ENCODE results near the gene DNM3. TPM values are rescaled to one million over a fixed set of nuclear protein-coding genes. Genes with fewer than 3 reads are reported as not detected.
A peak's percentile ranks its signal among the peaks of the same experiment; 100 is the strongest.

DNM3 gene
- polyA plus RNA-seq, 1 donor (not counting 4 experiments of a cell fraction or from before 2014, with no cell fraction given), result 2.0 TPM

DNA sequence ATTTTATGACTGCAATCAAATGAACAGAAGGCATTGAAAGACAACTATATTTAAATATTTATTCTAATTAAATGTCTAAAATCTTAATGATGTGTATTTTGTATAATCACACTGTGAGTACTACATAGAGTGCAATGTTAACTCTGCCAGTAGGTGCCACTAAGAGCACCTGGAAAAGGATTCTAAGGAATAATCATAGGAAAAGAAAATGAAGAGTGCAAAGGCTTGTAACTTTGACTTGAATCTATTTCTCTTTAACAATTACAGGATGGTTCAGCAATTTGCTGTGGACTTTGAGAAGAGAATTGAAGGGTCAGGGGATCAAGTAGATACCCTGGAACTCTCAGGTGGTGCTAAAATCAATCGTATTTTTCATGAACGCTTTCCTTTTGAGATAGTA is 200.4 kb downstream of the DNM3 start:
- no peak overlapping the region for H3K4me2 ChIP-seq (ENCODE audit: control insufficient read depth, extremely low read depth, insufficient read depth, low read depth, low read length)
- H4K20me1 ChIP-seq (ENCODE audit: control insufficient read depth, extremely low read depth, insufficient read depth, low read length), result no peaks in the 10 kb centered on the region
- TF ChIP-seq EZH2 (IDR thresholded peaks at IDR 0.05; ENCODE audit: low read length), result no peak
- TF ChIP-seq, protein P1, sequence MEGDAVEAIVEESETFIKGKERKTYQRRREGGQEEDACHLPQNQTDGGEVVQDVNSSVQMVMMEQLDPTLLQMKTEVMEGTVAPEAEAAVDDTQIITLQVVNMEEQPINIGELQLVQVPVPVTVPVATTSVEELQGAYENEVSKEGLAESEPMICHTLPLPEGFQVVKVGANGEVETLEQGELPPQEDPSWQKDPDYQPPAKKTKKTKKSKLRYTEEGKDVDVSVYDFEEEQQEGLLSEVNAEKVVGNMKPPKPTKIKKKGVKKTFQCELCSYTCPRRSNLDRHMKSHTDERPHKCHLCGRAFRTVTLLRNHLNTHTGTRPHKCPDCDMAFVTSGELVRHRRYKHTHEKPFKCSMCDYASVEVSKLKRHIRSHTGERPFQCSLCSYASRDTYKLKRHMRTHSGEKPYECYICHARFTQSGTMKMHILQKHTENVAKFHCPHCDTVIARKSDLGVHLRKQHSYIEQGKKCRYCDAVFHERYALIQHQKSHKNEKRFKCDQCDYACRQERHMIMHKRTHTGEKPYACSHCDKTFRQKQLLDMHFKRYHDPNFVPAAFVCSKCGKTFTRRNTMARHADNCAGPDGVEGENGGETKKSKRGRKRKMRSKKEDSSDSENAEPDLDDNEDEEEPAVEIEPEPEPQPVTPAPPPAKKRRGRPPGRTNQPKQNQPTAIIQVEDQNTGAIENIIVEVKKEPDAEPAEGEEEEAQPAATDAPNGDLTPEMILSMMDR (optimal IDR thresholded peaks at IDR 0.05 in 1 of 3, IDR thresholded peaks at IDR 0.05 in 1 of 3, conservative IDR thresholded peaks at IDR 0.05 in 1 of 3; ENCODE audit: extremely low read depth in 1 of 3, insufficient read depth in 2 of 3, low read length in 3 of 3), result peak in 2 of 3 experiments; percentile 20 to 23
- no peaks in the 10 kb centered on the region for H3K79me2 ChIP-seq (ENCODE audit: control insufficient read depth, insufficient read depth, low read length)
- FAIRE-seq, result no peak
- peaks cover 15% of the 10 kb centered on the region for H3K4me1 ChIP-seq (ENCODE audit: control insufficient read depth, extremely low read depth, insufficient read depth, low read length)
- dilution Hi-C loops (cut with MboI; ENCODE audit: extremely low pct_ligation_motif_present, low sequenced_read_pairs), result no loop called here
- no peaks in the 10 kb centered on the region for H3K9me1 ChIP-seq (ENCODE audit: control insufficient read depth, extremely low read depth, insufficient read depth, low read length)
- H3K9ac ChIP-seq (ENCODE audit: control insufficient read depth, extremely low read depth, insufficient read depth, low read length), result no peak overlapping the region
- no peaks in the 10 kb centered on the region for H3K27me3 ChIP-seq (ENCODE audit: control insufficient read depth, extremely low read depth, insufficient read depth, low read length)
- no peak overlapping the region for H2AFZ ChIP-seq (ENCODE audit: control insufficient read depth, low read length)
- no peak overlapping the region for H3K4me3 ChIP-seq (ENCODE audit: control insufficient read depth in 2 of 3, extremely low read depth in 1 of 3, insufficient read depth in 2 of 3, low read depth in 1 of 3, low read length in 3 of 3)
- DNase-seq (ENCODE audit: low read depth, low spot score), result no peak
- H3K27ac ChIP-seq (ENCODE audit: control insufficient read depth, insufficient read depth, low read length), result no peak overlapping the region
- H3K36me3 ChIP-seq (ENCODE audit: control insufficient read depth in 2 of 2, extremely low read depth in 1 of 2, insufficient read depth in 2 of 2, low read length in 2 of 2), result no peaks in the 10 kb centered on the region
- no peaks in the 10 kb centered on the region for H3K9me3 ChIP-seq (ENCODE audit: control insufficient read depth, low read depth, low read length)

DNA sequence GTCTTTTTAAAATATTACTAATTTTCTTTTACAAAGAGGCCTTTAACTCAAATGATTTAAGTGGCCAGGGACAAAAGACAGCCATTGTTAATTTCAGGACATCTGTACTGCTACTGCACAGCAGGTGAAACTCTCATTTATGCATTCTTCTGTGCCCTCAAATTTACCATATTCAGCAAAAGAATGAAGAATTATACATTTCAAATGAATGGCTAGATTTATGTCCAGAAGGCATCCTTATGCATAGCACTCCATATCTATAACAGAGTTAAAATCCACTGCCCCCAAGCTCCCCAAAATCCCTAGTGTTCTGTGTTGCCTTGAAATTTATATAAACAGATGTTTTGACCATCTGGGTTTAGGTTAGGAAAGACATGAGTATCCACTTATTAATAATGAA is 202.6 kb downstream of the DNM3 start:
- Histone ChIP-seq H3K9me3 (ENCODE audit: control insufficient read depth, low read depth, low read length) (no peaks in the 10 kb centered on the region), H3K27me3 (ENCODE audit: control insufficient read depth, extremely low read depth, insufficient read depth, low read length) (no peaks in the 10 kb centered on the region), H3K9me1 (ENCODE audit: control insufficient read depth, extremely low read depth, insufficient read depth, low read length) (no peaks in the 10 kb centered on the region), H3K4me1 (ENCODE audit: control insufficient read depth, extremely low read depth, insufficient read depth, low read length) (peaks cover 15% of the 10 kb centered on the region), H3K4me3 (ENCODE audit: control insufficient read depth in 2 of 3, extremely low read depth in 1 of 3, insufficient read depth in 2 of 3, low read depth in 1 of 3, low read length in 3 of 3) (no peak overlapping the region), H4K20me1 (ENCODE audit: control insufficient read depth, extremely low read depth, insufficient read depth, low read length) (no peaks in the 10 kb centered on the region), H3K36me3 (ENCODE audit: control insufficient read depth in 2 of 2, extremely low read depth in 1 of 2, insufficient read depth in 2 of 2, low read length in 2 of 2) (no peaks in the 10 kb centered on the region), H3K4me2 (ENCODE audit: control insufficient read depth, extremely low read depth, insufficient read depth, low read depth, low read length) (no peak overlapping the region), H3K79me2 (ENCODE audit: control insufficient read depth, insufficient read depth, low read length) (no peaks in the 10 kb centered on the region), H2AFZ (ENCODE audit: control insufficient read depth, low read length) (no peak overlapping the region), H3K27ac (ENCODE audit: control insufficient read depth, insufficient read depth, low read length) (no peak overlapping the region), H3K9ac (ENCODE audit: control insufficient read depth, extremely low read depth, insufficient read depth, low read length) (no peak overlapping the region)
- DNase-seq (ENCODE audit: low read depth, low spot score), result no peak
- dilution Hi-C loops (cut with MboI; ENCODE audit: extremely low pct_ligation_motif_present, low sequenced_read_pairs), result no loop called here
- FAIRE-seq, result no peak
- TF ChIP-seq EZH2 (IDR thresholded peaks at IDR 0.05; ENCODE audit: low read length), result no peak
- TF ChIP-seq, protein P1 (optimal IDR thresholded peaks at IDR 0.05 in 1 of 3, IDR thresholded peaks at IDR 0.05 in 1 of 3, conservative IDR thresholded peaks at IDR 0.05 in 1 of 3; ENCODE audit: extremely low read depth in 1 of 3, insufficient read depth in 2 of 3, low read length in 3 of 3), result no peak
